Glomerular visceral epithelial cell (primary cell): Measurements from ENCODE around the gene KCNQ2.

Experiments
- DNase-seq: peaks from one replicate; pipeline ENCODE4 v3.0.0-alpha.2; 2016; ENCODE audit errors: extremely low spot score

Gene KCNQ2

DNA sequence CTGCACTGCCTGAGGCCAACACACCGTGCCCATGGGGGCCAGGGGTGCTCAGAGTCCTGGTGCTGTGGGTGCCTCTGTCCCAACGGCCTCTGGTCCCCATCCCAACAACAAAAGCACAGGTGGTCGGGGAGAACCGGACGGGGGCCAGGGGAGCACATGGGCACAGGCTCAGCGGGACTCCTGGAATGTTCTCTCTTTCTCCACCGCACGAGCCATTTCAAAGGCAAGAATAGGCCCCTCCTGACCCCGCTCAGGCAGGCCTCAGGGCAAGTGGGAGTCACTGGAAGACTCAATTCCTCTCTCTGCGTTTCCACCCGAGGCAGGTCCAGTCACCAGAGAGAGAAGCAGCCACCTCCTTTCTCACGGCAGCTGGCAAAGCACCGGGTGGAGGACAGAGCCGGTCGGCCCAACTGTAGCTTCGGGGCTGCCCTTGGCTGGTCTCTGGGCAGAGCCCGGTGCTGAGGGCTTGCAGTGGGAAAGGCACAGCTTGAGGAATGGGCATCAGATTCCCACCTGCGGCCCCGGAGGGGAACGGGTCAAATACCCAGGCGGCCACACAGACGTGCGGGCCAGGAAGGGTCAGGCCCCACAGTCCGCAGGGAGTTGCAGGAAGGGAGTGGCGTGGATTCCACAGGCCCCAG is 55.2 kb downstream of the KCNQ2 start:
- DNase-seq, result no peak

DNA sequence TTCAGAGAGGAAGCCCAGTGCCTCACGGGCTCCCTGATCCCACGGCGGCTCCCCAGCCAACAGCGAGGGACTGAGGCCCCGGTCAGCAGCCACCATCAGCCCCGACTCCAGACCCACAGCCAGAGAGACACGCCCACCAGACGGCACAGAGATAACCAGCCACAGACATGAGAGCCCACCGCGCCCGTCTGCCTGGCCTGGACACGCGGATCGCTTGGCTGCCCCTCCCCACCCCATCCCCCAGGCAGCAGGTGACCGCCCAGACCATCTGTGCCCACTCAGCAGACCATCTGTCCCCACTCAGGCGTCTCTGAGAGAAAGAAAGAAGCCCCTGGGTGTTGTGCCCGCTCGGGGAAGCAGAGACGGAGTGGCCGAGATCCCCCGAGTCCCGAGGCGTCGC is 55.8 kb downstream of the KCNQ2 start:
- DNase-seq, result no peak

DNA sequence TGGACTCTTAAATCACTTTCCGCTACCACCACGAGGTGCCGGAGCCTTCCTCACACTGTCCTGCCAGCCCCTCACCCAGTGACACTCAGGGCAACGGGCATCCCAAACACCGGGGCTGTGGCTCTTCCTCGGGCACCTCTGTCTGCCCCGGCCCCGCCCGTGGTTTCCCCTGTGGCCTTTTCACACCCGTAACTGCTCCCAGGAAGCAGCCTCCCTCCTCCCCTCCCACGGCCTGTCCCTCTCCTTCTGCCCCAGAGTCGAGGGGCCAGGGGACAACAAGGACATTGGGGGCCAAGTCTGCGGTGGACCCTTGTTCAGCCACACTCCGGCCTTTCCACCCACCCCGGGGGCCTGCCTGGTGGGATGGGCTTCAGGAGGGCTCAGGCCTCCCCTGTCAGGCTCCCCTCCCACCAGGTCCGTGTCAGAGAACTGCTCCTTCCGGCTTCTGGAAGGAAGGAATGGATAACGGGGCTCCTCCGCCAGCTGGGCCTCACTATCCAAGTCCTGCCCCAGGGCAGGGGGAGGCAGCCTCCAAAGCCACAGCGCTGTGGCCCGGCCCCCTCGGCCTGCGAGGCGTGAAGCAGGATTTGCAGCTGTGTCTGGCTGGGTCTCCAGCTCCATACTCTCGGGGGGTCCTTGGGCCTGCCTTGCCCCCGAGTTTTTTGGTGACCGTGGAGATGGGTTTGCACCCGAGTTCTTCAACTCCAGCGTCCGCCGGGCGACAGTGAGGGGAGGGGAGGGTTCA is 56.6 kb downstream of the KCNQ2 start:
- no peak for DNase-seq

DNA sequence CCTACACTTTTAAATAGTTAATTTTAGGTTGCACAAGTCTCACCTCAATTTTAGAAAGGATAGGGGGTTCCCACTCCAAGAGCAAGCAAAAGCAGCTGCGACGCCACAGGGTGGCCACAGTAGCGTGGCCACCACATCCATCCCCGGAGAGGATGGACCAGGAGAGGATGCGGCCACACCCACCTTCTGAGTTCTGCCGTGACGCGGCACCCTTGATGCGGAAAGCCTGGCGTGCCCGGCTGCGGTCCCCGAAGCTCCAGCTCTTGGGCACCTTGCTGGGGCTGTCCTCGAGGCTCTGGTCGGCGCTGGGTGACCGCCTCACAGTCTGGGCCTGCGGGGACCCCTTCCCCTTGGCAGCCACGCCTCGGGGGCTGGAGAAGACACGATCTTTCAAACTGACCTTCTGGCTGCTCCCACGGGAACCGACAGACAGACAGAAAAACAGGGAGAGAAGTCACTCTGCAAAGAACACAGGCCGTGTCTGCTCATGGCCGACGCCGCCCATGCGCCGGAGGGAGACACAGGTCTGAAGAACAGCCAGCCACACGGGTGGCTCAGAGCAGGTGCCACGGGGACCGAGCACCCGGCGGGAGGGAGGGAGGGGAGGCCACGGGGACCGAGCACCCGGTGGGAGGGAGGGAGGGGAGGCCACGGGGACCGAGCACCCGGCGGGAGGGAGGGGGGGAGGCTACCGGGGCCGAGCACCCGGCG is 57.6 kb downstream of the KCNQ2 start:
- DNase-seq, result no peak

DNA sequence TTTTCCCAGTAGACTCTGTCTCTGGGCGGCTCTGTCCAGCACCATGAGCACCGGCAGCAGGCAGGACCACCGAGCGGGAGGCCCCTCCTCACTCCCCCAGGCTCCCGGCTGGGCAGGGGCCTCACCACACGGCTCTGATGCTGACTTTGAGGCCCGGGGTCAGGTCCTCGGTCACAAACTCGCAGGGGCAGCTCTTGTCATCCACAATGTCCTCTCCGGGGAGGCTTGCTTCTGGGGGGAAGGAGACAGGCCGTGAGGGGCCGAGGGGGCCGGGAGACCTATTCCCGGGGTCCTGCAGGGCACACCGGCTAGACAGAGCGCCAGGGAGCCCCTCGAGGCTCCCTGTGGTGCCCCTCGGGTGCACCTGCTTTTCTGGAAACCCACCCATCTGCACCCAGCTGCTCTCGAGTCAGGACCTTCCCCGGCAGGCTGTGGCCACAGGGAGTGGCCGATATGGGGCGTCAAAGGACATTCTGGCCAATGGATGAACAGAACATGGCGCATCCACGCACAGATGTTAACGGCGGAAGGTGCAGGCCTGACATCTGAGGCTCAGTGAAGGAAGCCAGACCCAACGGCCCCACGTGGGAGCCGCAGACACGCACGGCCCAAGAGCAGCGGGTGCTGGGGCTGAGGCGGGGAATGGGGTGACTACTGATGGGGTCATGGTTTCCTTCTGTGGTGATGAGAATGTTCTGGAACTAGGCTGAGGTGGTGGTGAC is 58.3 kb downstream of the KCNQ2 start:
- DNase-seq, result no peak

DNA sequence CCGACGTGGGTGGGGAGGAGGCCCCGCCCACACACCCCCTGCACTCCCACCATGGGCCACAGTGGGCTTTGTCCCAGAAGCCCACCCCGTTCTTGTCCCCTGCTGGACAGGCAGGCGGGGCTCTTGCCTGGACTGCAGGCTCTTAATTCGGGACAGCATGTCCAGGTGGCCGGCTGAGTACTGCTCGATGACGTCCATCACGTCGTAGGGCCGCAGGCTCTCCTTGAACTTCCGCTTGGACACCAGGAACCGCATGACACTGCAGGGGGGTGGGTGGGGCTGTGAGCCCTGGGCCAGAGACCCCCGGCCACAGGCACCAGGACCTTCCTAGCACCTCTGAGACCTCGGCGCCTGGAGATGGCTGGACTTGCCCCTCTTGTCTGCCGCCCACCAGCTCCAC is 59.1 kb downstream of the KCNQ2 start:
- no peak for DNase-seq

DNA sequence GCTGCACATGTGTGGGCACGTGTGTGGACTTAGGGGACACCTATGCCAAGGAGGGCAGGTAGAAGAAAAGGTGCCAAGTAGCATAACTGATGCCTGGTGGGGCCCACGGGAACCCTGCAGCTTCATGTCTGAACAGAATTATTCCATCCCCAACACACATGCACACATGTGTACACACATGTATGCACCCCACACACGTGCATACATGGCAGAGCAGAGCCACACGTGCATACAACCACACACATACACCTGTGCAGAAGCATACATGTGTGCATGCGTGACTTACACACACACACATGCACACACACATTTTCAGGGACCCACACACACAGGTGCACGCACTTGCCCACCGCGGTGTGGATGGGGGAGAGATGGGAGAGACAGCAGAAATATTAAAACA is 59.6 kb downstream of the KCNQ2 start:
- no peak for DNase-seq

DNA sequence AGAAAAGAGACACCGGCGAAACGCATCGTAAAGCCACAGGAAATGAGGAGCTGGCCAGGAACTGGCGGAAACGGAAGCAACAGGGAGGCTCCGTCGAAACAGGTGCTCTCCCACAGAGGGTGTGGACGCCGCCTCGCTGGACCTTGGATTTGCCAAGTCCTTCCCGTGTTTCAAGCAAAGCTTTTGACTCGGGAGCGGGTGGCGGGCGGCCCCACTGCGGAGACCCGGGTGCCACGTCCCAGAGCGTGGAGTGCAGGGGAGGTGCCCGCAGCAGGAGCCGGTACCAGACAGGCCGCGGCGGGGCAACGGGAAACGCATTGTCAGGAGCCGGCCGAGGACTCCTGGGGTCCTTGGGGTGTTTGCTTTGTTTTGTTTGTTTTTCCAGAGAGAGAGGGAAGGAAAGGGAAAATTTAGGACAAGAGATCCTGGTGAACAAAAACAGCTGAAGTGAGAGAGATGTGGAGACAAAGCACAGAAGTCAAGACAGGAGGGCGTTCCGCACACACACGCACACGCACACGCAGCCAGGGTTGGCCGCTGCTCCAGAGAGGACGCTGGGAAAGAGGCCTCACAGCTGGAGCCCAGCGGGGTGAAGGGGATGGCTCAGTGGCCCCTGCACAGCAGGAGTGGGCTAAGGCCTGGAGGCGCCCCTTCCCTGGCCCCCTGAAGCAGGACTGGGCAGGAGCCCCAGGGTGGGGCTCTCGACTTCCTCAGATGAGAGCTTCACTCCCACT is 60.4 kb downstream of the KCNQ2 start:
- DNase-seq, result no peak

DNA sequence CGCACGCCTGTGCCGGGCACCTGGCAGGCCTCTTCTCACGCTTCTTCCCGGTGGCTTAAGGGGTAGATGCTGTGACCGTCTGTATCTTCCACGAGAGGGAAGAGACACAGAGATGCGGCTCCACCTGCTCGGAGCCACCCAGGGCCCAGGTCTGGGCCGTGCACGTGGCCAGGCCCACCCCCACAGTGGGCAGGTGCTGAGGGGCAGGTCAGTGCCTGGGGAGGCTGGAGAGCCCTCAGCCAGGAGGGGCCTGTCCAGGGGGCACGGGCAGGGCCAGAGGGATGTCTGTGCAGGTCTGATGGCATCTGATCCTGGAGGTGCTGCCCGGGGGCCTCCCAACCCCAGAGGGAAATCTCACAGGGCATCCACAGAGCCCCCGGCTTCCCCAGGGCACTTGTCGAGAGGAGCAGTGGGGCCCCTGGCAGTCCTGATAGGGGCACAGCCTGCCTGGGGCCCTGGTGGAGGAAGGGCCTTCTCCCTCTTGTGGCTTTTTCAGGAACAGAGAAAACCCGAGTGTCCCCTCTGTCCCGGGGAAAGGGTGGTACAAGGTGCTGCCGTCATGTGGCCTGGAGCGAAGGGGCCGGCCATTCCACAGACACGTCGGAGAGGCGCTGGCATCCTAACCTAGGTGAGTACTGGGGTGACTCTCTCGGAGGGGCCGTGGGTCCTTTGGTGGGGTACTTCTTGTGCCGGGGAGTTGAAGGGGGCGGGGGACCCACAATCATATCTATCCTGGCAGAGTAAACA is 61.1 kb downstream of the KCNQ2 start:
- no peak for DNase-seq

DNA sequence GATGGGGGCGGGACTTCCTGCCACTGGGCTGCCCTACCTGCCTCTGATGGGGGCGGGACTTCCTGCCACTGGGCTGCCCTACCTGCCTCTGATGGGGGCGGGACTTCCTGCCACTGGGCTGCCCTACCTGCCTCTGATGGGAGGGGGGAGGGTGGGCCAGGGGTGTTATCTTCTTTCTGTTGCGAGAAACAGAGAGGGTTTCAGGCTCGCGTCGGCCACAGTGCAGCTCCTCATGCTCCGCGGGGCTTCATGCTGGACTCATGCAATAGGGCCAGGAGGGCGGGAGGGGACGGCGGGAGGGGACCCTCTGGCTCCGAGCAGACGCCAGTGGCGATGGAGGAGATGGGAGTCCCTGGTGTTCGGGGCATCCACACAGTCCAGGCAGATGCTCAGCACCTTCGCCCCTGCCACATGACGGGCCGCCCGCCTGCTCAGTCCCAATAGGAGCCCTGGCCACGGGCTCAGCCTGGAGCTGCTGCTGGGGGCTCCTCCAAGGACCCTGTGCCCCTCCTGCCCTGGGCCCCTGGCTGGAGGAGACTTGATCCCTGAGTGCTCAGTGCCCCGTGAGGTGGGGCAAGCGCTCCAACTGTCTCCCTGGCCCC is 62.5 kb downstream of the KCNQ2 start:
- no peak for DNase-seq

DNA sequence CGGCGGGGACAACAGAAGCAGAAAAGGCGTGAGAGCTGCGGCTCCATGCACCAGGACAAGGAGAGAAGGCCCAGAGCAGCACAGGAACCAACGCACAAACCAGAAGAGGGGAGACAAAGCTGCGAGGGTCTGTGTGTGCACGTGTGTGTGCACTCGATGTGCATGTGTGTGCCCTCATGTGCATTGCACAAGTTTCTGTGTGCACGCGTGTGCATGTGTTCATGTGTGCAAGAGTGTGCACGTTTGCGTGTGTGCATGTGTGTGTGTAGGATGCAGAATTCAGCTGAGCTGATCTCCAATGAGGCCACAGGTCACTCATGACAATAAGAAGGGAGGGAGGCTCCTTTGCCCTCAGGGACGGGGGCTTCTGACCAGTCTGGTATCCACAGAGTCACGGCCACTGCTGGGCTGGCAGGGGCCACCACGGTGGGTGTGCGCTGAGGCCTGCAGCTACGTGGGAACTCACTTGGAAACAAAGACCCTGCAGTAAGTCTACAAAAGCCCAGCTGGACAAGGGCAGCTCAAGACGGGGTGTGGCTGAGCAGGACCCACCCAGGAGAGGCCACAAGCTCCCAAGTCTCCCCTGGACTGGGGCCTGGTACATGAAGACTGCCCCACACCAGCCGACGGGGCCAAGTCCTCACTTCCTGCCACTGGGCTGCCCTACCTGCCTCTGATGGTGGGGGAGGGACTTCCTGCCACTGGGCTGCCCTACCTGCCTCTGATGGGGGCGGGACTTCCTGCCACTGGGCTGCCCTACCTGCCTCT is 63.2 kb downstream of the KCNQ2 start:
- DNase-seq, result no peak

DNA sequence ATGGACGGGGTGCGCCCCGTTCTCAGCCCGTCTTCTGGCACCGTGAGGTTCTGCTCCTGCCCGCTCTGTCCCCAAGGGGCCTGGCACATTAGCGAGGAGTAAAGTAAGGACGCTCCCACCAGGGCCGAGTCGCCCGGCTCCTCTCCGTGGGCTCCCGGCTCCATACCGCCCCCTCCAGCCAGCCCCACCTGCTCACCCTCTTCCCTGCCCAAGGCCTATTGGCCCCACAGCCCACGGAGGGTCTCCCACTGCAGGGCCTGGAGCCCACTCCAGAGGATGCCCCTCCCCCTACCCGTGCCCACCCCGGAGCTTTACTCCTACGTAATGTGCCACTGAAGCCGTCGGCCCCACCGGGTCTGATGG is 63.8 kb downstream of the KCNQ2 start:
- no peak for DNase-seq

DNA sequence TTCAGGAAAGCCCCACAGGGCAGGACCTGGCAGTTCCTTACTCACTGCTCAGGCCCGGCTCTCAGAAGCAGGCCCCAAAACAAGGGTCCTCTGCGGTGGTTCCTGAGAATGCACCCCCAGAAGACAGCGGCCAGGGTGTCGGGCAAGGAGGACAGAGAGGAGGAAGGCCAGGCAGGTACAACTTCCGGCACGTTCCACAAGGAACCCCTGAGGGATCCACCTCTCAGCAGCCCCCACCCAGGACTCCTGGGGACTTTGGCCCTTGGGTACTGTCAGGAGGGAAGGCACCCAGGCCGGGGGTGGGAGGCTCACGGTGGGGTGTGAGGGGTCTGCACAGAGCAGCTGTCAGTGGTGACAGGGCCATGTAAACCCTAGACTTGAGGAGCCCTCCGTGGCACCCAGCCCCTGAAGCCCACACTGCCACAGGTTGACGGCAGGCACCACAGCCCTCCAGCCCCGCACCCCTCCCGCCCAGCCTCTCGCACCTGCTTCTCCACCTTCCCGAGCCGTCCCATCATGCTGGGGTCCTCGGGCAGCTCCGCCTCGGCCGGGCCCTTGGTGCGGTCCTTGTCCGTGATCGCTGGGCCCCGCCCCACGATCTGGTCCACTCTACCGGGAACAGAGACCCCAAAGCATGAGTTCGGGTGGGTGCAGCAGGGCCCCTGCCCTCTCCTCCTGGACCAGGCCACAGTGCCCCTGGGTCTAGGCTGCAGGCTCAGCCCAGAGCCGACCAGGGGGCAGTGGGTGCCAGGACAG is 64.3 kb downstream of the KCNQ2 start:
- no peak for DNase-seq

DNA sequence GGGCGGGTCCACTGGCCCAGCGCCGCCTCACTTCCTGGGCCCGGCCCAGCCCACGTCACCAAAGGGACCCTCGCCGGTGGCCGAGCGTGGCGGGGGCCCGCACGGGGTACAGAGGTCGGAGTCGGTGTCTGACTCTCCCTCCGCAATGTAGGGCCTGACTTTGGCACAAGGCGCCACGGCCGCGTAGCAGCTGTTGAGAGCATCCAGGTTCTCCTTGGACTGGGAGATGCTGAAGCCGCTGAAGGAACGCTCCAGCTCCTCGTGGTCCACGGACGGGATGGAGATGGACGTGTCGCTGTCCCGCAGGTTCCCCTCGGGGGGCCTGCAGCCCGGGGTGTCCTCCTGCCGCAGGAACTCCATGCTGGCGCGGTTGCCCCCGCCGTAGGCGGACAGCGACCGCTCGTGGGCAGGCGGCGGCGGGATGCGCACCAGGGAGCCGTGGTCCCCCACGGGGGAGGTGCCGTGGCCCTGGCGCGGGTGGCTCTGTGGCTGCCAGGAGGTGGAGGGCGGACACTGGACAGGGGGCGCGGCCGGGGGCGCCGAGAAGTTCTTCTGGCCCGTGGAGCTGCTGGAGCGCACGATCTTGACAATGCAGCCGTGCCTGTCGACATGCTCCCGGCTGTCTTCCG is 65.7 kb downstream of the KCNQ2 start:
- DNase-seq, result no peak

DNA sequence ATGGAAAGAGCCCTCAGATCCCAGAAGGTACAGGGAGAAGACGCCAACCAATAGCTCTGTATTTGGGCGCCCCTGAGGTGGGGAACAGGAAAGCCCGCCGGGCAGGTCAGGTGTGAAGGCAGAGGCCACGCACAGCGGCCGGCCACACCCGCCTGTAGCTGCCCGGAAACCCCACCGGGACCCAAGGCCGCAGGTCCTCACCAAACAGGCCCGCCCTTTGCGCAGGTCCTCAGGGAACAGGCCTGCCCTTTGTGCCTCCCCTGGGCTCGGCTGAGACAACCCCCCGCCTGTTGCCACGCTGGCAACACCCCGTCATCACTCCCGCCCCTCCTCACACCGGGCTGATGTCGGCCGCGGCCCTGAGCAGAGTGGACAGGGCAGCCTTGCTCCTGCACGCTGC is 66.4 kb downstream of the KCNQ2 start:
- DNase-seq, result no peak

DNA sequence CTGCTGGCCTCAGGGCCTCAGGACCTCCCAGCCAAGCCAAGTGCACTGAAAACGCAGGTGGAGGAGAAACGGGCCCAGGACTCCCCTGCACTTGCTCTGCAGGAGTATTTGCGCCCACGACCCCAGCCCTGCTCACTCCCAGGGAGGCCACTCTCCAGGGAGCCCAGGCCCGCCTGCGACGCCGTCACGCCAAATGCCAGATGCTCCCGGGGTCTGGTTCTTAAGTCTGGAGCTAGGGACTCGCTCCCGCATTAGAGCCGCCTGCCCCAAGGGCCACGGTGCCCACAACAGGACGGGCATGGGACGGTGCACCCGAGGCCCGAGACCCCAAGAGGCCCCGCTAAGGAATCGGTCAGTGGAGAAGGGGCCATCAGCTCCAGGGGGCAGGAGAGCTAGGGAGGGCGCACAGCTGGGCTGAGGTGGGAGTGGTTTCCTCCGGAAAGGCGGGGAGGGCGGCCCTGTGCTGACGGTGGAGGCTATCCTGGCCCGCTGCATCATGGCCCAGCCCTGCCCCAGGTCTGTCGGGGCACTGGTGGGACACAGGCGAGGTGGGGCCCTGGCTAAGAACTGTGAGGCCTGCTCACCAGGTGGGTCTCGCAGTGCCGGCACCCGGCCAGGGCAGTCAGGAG is 67.2 kb downstream of the KCNQ2 start:
- DNase-seq, result no peak

DNA sequence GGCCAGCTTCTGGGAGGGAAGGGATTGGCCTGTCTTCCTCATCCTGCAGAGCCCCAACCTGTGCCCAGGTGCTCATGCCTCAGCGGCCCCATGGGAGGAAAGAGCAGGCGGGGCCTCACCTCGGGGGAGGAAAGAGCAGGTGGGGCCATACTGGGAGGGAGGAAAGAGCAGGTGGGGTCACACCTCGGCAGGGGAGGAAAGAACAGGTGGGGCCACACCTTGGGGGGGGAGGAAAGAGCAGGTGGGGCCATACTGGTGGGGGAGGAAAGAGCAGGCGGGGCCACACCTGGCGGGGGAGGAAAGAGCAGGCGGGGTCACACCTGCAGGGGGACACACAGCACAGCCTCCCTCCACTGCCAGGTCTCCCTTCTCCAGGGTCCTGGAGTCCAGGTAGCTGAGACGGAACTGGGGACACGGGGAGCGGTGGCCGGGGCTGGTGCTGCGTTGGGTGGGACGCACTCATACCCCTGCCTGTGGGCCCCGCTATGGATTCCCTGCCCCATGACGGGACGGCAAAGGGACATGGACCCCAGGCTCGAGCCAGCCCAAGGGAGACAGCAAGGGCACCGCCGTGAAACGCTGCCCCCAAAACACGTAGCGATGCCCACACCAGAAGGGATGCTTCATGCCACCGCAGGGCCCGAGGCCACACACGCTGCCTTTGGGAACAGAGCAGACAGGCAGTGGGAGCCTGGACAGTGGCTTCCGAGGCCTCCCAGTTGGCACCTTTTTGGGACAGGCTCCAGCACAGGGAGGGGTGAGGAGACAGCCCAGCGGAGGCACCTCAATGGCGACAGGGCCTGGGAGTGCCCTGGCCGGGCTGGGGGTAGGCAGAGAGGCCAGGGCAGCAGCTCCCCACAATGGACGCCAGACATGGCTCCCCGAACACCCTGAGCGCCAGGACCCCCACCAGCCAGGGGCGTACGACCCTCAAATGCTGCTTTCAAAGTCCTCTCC is 68.0 kb downstream of the KCNQ2 start:
- DNase-seq, result no peak
